Measurements from ENCODE around the gene BAHCC1.
A peak's percentile ranks its signal among the peaks of the same experiment; 100 is the strongest.

BAHCC1 gene

DNA sequence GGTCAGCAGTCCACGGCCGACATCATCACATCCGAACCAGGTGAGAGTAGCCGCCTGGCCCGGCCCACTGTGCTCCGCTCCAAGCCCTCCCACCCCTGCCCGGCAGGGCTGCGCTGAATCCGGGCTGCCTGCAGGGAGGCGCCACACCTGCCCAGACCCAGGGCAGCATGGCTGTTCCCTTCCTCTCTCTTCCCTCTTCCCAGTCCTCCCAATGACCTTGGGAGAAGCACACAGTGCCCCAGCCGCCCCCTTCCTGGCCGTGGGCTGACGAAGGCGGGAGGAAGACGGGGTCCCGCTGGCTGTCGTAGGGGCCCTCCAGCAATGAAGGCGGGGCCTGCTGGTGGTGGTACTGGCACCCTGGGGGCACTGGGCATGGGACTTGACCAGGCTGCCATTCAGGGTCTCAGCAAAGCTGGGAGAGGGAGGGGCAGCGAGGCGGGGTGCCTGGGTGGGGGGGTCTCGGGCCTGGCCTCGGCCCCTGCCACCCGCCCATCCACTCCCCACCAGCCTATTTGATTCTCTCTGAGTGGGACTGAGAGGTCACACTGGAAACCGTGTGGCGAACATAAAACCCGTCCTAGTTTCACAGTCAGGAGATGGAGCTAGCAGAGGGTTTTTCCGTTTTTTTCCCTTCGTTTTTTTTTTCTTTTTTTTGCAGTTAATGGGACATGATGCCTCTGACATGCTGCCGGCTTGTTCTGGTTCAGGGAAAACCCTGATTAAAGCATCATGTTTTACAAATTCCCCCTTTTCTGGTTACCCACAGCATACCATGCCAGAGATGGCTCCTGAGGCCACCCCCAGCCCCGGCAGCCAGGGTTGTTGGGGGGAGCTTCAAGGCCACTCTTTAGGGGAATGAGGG is 50.6 kb downstream of the BAHCC1 start:
- DNase-seq, result no peak

DNA sequence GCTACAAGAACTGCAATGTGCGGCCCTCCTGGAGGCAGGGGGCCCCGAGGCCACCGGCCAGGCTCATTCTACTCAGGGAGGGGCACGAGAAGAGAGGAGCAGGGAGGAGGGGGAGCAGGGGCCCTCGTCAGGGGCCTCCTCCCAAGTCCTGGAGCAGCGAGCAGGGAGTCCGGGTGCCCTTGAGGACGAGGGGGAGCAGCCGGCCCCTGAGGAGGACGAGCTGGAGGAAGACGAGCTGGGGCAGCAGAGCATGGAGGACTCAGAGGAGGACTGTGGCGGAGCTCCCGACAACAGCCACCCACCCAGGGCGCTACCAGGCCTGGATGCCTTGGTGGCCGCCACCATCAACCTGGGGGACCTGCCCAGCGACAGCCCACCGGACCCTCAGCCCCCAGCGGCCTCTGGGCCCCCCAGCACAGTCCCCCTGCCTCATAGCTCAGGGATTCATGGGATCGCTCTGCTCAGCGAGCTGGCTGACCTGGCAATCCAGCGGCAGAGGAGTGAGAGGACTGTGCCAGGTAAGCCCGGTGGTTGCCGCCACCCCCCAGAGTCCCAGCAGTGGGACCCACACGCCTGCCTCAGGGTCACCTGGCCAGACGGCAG is 52.2 kb downstream of the BAHCC1 start:
- no peak for DNase-seq

DNA sequence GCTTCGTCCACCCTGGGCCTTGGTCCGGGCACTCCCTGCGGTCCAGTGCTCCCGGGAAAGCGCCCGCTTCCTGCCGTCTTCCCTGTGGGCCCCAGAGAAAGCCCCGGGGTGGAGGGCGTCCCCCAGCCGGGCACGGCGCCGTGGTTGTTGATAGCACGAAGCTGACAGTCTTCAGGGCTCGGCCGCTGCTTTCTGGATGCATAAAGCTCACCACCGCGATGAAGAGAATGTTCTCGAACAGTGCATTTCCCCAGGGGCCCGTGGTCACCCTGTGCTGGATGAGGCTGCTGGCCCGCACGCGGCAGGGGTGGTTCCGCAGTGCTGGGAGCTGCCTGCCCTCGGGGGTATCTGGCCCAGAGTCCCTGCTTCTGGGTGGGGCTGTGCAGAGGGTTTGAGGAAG is 53.2 kb downstream of the BAHCC1 start:
- DNase-seq, result no peak

DNA sequence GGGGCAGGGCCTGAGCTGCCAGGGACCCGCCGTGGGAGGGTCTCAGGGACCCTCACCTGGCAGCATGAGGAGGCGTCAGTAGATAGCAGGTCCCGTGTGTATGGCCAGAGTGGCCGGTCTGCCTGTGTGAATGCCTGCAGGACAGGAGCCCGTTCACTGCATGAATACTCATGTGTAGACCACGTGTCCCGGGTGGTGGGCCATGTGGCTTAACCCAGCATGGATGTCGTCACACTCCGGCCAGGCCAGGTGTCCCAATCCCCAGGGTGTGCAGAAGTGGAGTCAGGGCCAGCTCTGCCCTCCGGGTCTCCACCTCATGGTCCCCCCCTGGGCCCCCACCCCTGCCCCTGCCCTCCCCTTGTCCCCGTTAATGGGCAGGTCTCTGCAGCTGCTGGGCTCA is 53.7 kb downstream of the BAHCC1 start:
- no peak for DNase-seq

DNA sequence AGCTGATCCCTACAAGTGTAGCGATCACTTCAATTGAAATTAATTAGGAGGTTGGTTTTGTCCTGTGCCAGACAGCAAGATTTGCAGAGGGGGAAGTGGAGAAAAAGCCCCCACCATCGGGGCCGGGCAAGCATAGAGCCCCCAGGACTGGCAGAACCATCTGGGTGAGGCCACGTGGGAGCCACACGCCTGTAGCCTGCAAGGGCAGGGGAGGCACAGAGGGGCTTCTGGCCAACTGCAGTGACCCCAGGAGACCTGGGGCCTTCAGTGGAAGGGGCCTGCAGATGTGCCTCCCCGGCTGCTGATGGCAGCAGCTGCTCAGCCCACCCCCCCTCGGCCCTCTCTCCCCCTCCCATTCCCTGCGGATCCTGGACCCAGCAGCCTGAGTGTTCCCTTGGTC is 54.1 kb downstream of the BAHCC1 start:
- no peak for DNase-seq

DNA sequence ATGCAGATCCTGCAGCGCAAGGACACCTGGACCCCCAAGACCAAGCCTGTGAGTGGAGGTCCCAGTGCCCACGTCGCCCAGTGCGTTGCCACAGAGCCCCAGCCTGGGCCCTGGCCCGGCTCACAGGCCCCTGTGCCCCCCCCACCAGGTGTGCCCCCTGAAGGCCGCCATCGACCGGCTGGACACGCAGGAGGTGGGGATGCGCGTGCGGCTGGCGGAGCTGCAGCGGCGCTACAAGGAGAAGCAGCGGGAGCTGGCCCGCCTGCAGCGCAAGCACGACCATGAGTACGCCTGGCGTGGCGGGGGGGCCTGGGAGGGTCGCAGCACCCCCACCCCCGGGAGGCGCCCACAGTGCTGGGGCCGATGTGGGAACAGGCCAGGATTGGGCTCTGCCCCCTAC is 56.6 kb downstream of the BAHCC1 start:
- no peak for DNase-seq

DNA sequence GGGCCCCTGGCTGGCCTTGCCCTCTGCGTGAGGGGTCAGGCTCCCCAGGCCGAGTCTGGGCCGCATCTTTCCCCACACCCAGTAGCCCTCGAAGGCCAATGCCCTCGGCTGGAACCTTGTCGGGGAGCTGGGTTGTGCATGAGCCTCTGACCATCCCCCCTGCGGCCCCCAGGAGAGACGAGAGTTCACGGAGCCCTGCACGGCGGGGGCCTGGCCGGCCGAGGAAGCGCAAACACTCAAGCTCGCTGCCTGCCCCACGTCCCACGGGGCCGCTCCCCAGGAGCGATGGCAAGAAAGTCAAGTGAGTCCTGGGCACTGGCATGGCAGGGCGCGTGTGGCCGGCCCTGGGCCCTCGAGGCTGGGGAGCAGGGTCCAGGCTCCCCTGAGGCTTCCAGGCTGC is 57.3 kb downstream of the BAHCC1 start:
- DNase-seq, result no peak

DNA sequence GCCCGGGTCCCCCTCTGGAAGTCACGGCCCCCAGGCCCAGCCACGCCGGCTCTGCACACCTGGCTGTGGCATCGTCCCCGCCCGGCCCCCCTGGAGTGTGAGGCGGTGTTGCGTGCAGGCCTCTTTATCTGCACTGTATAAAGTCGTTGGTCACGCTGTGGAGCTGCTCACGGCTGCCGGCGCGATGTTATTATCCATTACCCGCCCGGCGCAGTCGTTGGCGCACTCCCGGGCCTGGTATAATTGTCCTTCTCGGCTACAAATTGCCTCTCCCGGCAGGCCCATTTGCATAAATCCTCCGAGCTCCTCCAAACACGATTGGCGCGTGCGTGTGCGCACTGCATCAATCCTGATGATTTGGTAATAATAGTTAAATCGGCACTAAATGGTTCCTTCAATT is 57.8 kb downstream of the BAHCC1 start:
- no peak for DNase-seq

DNA sequence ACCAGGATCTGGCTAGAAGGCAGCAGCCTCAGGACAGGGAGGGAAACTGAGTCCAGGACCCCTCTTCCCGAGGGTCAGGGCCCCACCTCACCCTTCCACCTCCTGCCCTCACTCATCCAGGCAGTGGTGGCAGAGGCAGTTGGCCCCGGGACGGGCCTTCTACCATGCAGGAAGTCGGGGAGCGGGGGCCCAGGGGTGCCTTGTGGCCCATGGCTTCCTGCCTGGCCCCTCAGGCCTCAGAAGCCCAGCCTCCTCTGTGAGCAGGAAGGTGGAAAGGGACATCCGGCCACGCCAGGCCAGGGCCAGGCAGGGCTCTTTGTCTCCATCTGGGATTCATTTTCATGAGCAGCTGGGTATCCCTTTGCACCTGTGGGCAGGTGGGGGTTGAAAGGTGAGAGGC is 58.5 kb downstream of the BAHCC1 start:
- DNase-seq, result no peak

DNA sequence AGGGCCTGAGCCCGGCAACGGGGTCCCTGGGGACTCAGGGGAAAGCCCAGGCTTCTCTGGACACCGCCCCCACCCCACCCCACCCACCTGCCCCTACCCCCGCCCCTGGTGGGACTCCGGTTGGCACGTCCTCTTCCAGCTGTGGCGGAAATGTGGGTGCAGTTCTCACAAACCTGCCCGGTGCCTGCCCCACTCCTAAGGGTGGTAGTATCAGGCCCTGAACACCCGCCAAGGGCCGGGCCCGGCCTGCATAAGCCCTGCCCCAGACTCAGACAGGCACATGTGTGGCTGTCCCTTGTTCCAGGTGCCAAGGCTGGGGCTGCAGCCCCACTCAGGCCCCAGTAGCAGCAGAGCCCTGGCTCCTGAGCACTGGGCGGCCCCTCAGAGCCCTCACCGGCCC is 59.2 kb downstream of the BAHCC1 start:
- no peak for DNase-seq

DNA sequence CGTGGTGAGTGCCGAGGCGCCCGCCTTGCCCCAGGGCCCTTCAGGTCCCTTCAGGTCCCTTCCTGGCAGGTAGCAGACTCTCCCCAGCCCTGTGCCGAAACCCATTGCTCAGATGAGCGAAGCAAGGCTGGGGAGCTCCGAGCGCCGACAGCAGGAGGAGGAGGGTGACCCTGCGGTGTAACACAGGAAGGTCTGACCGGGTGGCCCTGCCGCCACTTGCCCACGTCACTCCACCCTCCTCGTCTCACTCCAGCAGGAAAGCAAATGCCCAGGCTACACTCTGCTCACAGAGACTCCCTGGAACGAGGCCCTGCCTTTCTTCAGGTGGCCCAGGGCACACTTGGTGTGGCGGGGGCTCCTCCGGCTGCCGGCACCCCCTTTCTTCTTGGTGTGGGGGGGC is 60.1 kb downstream of the BAHCC1 start:
- DNase-seq, result no peak

DNA sequence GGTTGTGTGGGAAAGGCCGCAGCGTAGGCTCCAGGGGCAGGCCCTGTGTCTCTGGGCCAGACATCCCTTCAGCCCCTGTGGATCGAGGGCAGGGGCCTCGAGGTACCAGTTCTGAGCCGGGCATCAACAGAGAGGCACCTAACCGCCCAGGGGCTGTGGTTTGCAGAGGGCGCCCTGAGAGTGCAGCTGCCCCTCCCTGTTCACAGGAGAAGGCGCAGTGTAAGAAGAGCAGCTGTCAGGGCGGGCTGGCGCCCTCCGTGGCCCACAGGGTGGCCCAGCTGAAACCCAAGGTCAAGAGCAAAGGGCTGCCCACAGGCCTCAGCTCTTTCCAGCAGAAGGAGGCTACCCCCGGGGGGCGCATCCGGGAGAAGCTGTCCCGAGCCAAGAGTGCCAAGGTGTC is 60.8 kb downstream of the BAHCC1 start:
- DNase-seq, result no peak

DNA sequence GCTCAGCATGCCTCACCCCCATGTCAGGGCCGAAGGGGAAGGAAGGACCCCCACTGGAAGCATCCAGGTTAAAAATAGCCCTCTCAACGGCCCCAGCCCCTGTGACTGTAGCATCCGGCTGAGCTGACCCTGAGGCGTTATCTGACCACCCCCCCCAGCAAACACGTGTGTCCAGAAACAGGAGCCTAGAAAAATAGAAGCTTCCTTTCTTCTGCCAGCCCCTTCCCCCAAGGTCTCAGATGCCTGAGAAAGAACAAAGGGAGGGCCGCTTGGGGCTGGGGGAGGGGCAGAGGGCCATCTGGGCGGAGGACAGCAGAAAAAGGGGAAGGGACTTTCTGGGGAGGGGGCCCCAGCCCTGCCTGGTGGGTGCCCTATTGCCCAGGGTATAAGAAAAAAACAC is 61.5 kb downstream of the BAHCC1 start:
- no peak for DNase-seq

DNA sequence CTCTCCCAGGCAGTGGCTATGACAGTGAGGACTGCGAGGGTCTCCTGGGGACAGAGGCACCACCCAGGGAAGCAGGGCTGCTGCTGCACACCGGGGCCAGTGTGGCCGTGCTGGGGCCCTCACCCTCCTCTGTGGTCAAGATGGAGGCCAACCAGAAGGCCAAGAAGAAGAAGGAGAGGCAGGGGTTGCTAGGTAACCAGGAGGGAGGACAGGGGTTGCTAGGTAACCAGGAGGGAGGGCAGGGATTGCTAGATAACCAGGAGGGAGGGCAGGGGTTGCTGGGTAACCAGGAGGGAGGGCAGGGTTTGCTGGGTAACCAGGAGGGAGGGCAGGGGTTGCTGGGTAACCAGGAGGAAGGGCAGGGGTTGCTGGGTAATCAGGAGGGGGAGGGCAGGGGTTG is 62.1 kb downstream of the BAHCC1 start:
- DNase-seq, result no peak

DNA sequence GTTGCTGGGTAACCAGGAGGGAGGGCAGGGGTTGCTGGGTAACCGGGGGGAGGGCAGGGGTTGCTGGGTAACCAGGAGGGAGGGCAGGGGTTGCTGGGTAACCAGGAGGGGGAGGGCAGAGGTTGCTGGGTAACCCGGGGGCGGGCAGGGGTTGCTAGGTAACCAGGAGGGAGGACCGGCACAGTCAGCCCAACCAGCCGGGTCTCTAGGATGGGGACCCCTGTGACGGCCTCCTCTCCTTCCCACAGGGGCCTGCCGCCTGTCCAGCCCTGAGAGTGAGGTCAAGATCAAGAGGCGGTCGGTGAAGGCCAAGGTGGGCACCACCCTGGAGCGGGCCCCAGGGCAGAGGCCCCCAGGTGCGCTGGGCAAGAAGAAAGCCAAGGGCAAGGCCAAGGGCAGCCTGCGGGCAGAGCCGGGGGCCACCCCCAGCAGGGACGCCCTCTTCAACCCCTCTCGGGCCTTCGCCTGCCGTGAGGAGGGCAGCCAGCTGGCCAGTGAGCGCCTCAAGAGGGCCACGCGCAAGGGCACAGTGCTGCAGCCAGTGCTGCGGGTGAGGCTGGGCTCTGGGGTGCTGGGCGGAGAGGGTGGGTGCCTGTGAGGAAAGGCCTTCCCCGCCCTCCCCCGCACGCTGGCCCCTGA is 62.8 kb downstream of the BAHCC1 start:
- no peak for DNase-seq

DNA sequence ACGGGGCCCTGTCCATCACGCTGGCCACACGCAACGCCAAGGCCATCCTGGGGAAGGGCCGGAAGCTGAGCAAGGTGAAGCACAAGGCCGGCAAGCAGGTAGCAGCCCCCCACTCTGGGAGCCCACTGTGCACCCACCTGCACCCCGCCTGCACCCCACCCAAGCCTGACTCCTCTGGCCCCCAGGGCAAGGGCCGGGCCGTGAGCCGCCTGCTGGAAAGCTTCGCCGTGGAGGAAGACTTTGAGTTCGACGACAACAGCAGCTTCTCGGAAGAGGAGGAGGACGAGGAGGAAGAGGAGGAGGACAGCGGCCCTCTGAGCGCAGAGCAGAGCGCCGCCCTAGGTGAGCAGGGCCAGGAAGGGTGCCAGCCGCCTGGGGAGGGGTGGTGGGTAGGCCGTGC is 63.4 kb downstream of the BAHCC1 start:
- DNase-seq, result no peak

DNA sequence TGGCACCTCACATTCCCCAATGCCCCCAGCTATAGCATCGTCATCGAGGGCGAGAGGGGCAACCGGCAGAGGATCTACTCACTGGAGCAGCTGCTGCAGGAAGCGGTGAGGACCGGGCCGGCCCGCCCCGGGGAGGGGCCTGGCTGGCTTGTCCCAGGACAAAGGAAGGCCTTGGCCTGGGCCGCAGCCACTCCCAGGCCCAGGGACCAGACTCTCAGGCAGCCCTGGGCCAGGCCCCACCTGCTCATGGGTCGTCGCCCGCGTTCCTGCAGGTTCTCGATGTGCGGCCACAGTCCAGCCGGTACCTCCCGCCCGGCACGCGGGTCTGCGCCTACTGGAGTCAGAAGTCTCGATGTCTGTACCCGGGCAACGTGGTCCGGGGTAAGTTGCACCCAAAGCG is 64.0 kb downstream of the BAHCC1 start:
- no peak for DNase-seq

DNA sequence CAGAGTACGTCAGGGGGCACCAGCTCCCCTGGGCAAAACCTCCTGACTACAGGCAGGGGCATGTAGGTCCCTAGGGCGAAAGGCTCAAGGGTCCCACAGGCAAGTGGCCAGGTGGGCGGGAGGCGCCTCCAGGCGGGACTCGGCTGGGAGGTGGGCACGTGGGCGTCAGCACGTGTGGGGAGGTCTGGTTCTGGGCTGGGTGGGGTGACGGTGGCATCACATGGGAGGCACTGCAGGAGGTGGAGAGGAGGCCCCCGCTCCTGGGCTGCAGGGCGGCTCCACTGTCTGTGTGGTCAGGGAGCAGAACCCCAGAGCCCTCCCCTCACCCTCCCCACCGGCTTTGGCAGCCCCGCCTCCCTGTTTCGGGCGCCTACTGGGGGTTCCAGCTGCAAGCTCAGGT is 64.6 kb downstream of the BAHCC1 start:
- no peak for DNase-seq

DNA sequence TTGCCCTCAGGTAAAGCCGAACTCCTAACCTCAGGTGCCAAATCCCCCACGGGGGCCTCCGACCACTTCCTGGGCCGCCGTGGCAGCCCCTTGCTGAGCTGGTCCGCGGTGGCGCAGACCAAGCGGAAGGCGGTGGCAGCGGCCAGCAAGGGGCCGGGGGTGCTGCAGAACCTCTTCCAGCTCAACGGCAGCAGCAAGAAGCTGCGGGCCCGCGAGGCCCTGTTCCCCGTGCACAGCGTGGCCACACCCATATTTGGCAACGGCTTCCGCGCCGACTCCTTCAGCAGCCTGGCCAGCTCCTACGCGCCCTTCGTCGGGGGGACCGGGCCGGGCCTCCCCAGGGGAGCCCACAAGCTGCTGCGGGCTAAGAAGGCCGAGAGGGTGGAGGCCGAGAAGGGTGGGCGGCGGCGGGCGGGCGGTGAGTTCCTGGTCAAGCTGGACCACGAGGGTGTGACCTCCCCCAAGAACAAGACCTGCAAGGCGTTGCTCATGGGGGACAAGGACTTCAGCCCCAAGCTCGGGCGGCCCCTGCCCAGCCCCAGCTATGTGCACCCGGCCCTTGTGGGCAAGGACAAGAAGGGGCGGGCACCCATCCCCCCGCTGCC is 65.7 kb downstream of the BAHCC1 start:
- DNase-seq, result peak in 1 of 2 donors; percentile 42

DNA sequence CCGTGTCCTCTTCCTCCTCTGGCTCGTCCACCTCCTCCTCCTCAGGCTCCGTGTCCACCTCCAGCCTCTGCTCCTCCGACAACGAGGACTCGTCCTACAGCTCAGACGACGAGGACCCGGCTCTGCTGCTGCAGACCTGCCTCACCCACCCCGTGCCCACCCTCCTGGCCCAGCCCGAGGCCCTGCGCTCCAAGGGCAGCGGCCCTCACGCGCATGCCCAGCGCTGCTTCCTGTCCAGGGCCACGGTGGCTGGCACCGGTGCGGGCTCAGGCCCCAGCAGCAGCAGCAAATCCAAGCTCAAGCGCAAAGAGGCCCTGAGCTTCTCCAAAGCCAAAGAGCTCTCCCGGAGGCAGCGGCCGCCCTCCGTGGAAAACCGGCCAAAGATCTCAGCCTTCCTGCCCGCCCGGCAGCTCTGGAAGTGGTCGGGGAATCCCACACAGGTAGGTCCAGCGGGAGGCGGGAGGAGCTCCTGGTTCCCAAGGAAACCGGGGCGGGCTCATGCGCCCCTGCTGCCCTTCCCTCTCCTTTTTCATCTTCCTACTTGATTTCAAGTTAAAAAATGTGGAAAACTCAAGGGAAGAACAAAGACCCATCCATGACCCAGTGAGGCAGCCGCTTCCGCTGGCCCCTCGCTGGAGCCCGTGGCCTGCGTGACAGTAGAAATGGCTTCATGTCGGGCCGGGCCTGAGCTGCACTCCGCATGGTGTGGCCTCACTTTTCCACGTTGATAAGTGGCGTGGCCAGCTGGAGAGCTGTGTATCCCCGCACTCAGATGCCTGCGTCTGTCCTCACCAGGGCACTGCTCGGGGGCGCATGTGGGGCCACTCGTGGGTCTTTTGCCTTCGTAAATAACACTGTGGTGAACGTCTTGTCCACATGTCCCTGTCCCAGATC is 66.6 kb downstream of the BAHCC1 start:
- no peak for DNase-seq

DNA sequence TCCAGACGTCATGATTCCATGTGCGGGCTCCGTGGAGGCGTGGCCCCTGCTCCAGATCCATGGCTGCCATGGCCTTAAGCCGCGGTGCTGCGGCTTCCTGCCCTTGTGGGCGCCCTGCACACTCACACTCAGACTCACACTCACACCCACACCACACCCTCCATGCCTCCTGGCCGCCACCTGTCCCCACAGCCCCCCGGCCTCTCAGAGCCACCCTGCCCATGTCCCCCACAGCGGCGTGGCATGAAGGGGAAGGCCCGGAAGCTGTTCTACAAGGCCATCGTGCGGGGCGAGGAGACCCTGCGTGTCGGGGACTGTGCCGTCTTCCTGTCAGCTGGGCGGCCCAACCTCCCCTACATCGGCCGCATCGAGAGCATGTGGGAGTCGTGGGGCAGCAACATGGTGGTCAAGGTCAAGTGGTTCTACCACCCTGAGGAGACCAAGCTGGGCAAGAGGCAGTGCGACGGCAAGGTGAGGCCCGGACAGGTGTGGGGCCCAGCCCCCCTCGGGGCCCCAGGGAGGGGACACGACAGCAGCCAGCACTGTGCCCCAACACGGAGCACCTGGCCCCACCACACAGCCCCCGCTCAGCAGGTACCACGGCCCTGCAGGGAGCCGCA is 67.4 kb downstream of the BAHCC1 start:
- DNase-seq, result no peak

DNA sequence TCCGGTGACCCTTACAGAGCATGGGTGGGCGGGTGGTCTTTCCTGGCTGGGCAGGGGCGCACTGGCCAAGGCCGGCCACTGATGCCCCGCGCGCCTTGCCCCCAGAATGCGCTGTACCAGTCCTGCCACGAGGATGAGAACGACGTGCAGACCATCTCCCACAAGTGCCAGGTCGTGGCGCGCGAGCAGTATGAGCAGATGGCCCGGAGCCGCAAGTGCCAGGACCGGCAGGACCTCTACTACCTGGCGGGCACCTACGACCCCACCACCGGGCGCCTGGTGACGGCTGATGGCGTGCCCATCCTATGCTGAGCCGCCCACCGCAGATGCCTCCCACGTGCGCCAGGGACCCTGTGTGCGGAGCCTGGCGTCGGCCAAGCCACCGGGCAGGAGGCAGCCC is 68.2 kb downstream of the BAHCC1 start:
- no peak for DNase-seq
